ENCODE measurements around the gene PTCHD4. TPM values are rescaled to one million over a fixed set of nuclear protein-coding genes. Genes with fewer than 3 reads are reported as not detected.

Gene PTCHD4
- total RNA-seq, 1 experiment from 2014 or later = not detected

- H3K4me3 ChIP-seq (ENCODE audit: low read depth, low read length) = no peak overlapping the region
Observed at GRCh38 chr6:48098923-48099322, 12.1 kb downstream of the PTCHD4 start.

GRCh38 chr6:48092550-48093217 lies 18.3 kb downstream of the PTCHD4 start:
- no peaks in the 10 kb centered on the region for H3K4me1 Mint-ChIP-seq (ENCODE audit: low read depth, unreplicated experiment)
- intact Hi-C loops (cut with micrococcal nuclease; ENCODE audit: unreplicated experiment) = no loop called here
- Histone ChIP-seq H3K36me3 (ENCODE audit: control insufficient read depth, insufficient read depth, low read length) (no peaks in the 10 kb centered on the region), H3K4me3 (ENCODE audit: low read depth, low read length) (no peak overlapping the region), H3K9me3 (no peaks in the 10 kb centered on the region), H3K4me1 (no peaks in the 10 kb centered on the region), H3K27me3 (replicated peaks; ENCODE audit: control insufficient read depth, insufficient read depth, low read length) (no peaks in the 10 kb centered on the region)
- no peak for TF ChIP-seq CTCF (IDR thresholded peaks at IDR 0.05; ENCODE audit: insufficient read depth in 1 of 2, low read depth in 1 of 2, low read length in 1 of 2, severe bottlenecking in 1 of 2, unreplicated experiment in 1 of 2)
- H3K27ac Mint-ChIP-seq (ENCODE audit: unreplicated experiment) = no peak overlapping the region
- no peaks in the 10 kb centered on the region for H3K9me3 Mint-ChIP-seq (ENCODE audit: unreplicated experiment)
- no peak overlapping the region for H3K4me3 Mint-ChIP-seq (ENCODE audit: unreplicated experiment)
- peaks cover 11% of the 10 kb centered on the region for H3K27me3 Mint-ChIP-seq (ENCODE audit: insufficient read depth, unreplicated experiment)
- H3K36me3 Mint-ChIP-seq (ENCODE audit: insufficient read depth, unreplicated experiment) = no peaks in the 10 kb centered on the region
- no peak for DNase-seq
- POLR2A ChIA-PET = no interaction called here
- BruUV-seq (replicated peaks) = no TSS peak
- CTCF ChIA-PET = no interaction called here

More at GRCh38 chr6:48098923-48099322, 12.1 kb downstream of the PTCHD4 start:
- H3K4me3 Mint-ChIP-seq (ENCODE audit: unreplicated experiment) = no peak overlapping the region
- no peaks in the 10 kb centered on the region for H3K4me1 ChIP-seq
- H3K27ac Mint-ChIP-seq (ENCODE audit: unreplicated experiment) = no peak overlapping the region
- H3K9me3 ChIP-seq = no peaks in the 10 kb centered on the region
- no peak for DNase-seq
- POLR2A ChIA-PET = no interaction called here
- intact Hi-C loops (cut with micrococcal nuclease; ENCODE audit: unreplicated experiment) = no loop called here
- no TSS peak for BruUV-seq (replicated peaks)
- no peaks in the 10 kb centered on the region for H3K36me3 ChIP-seq (ENCODE audit: control insufficient read depth, insufficient read depth, low read length)
- no peaks in the 10 kb centered on the region for H3K36me3 Mint-ChIP-seq (ENCODE audit: insufficient read depth, unreplicated experiment)
- H3K4me1 Mint-ChIP-seq (ENCODE audit: low read depth, unreplicated experiment) = no peaks in the 10 kb centered on the region
- no peaks in the 10 kb centered on the region for H3K27me3 ChIP-seq (replicated peaks; ENCODE audit: control insufficient read depth, insufficient read depth, low read length)
- no peaks in the 10 kb centered on the region for H3K9me3 Mint-ChIP-seq (ENCODE audit: unreplicated experiment)
- TF ChIP-seq CTCF (IDR thresholded peaks at IDR 0.05; ENCODE audit: insufficient read depth in 1 of 2, low read depth in 1 of 2, low read length in 1 of 2, severe bottlenecking in 1 of 2, unreplicated experiment in 1 of 2) = no peak
- CTCF ChIA-PET = no interaction called here
- peaks cover 10% of the 10 kb centered on the region for H3K27me3 Mint-ChIP-seq (ENCODE audit: insufficient read depth, unreplicated experiment)

- Mint-ChIP-seq H3K27me3 (ENCODE audit: insufficient read depth, unreplicated experiment) (peaks cover 8% of the 10 kb centered on the region), H3K27ac (ENCODE audit: unreplicated experiment) (no peak overlapping the region), H3K4me1 (ENCODE audit: low read depth, unreplicated experiment) (no peaks in the 10 kb centered on the region), H3K36me3 (ENCODE audit: insufficient read depth, unreplicated experiment) (no peaks in the 10 kb centered on the region), H3K9me3 (ENCODE audit: unreplicated experiment) (no peaks in the 10 kb centered on the region), H3K4me3 (ENCODE audit: unreplicated experiment) (no peak overlapping the region)
- no peak for DNase-seq
- POLR2A ChIA-PET = no interaction called here
- TF ChIP-seq CTCF (IDR thresholded peaks at IDR 0.05; ENCODE audit: insufficient read depth in 1 of 2, low read depth in 1 of 2, low read length in 1 of 2, severe bottlenecking in 1 of 2, unreplicated experiment in 1 of 2) = no peak
- no peaks in the 10 kb centered on the region for H3K36me3 ChIP-seq (ENCODE audit: control insufficient read depth, insufficient read depth, low read length)
- CTCF ChIA-PET = no interaction called here
- no peak overlapping the region for H3K4me3 ChIP-seq (ENCODE audit: low read depth, low read length)
- no peaks in the 10 kb centered on the region for H3K9me3 ChIP-seq
- intact Hi-C loops (cut with micrococcal nuclease; ENCODE audit: unreplicated experiment) = no loop called here
- no TSS peak for BruUV-seq (replicated peaks)
- H3K27me3 ChIP-seq (replicated peaks; ENCODE audit: control insufficient read depth, insufficient read depth, low read length) = no peaks in the 10 kb centered on the region
- H3K4me1 ChIP-seq = no peaks in the 10 kb centered on the region
Observed at GRCh38 chr6:48090546-48090945, 20.5 kb downstream of the PTCHD4 start.
